DND-41 (cell line): ENCODE results near the gene MYADML2.

Experiments
- CTCF ChIP-seq: IDR thresholded peaks from 2 replicates; pipeline ENCODE4 v1.5.1; 2012; ENCODE audit warnings: borderline replicate concordance, low read length, moderate library complexity, mild to moderate bottlenecking; ENCODE audit not compliant: poor library complexity, severe bottlenecking; ENCODE audit errors: extremely low read depth
- EZH2 ChIP-seq: IDR thresholded peaks from 3 replicates; pipeline ENCODE4 v1.6.1; 2012; ENCODE audit warnings: borderline replicate concordance, low read depth, mild to moderate bottlenecking, moderate library complexity, low read length, inconsistent platforms; ENCODE audit not compliant: severe bottlenecking

GRCh38 chr17:81910840-81911276, 36.2 kb downstream of the MYADML2 start:
- TF ChIP-seq CTCF (no peak), EZH2 (no peak)
